Measurements from ENCODE around the gene PDE9A. TPM values are rescaled to one million over a fixed set of nuclear protein-coding genes. Genes with fewer than 3 reads are reported as not detected.

Gene PDE9A
- total RNA-seq, 2 experiments from 2014 or later: 4.7 to 6.1 TPM

- CTCF ChIA-PET: no interaction called here
- Mint-ChIP-seq H3K27me3 (peaks cover 11% of the 10 kb centered on the region), H3K4me3 (no peak overlapping the region), H3K27ac (peak overlapping the region; percentile 11), H3K4me1 (no peaks in the 10 kb centered on the region), H3K9me3 (no peaks in the 10 kb centered on the region), H3K36me3 (ENCODE audit: low read depth) (no peaks in the 10 kb centered on the region)
- DNase-seq: no peak
- POLR2A ChIA-PET: no interaction called here
Measured at GRCh38 chr21:42639646-42640152, 13.7 kb upstream of the PDE9A start.

- ChIA-PET POLR2A (no interaction called here), CTCF (no interaction called here)
- Mint-ChIP-seq H3K27ac (no peak overlapping the region), H3K9me3 (no peaks in the 10 kb centered on the region), H3K27me3 (peaks cover 11% of the 10 kb centered on the region), H3K36me3 (ENCODE audit: low read depth) (no peaks in the 10 kb centered on the region), H3K4me3 (no peak overlapping the region), H3K4me1 (no peaks in the 10 kb centered on the region)
- DNase-seq: no peak
Measured at GRCh38 chr21:42640486-42640885, 12.9 kb upstream of the PDE9A start.

GRCh38 chr21:42641311-42642218 lies 11.9 kb upstream of the PDE9A start:
- no peaks in the 10 kb centered on the region for H3K36me3 Mint-ChIP-seq (ENCODE audit: low read depth)
- no peaks in the 10 kb centered on the region for H3K4me1 Mint-ChIP-seq
- H3K27ac Mint-ChIP-seq: no peak overlapping the region
- no peak overlapping the region for H3K4me3 Mint-ChIP-seq
- DNase-seq: no peak
- H3K9me3 Mint-ChIP-seq: no peaks in the 10 kb centered on the region
- ChIA-PET POLR2A (no interaction called here), CTCF (interaction anchor here (1.5 kb wide), 1 partner anchor 14 kb away, joined by 4 read pairs; no protein-coding TSS in a partner anchor)
- peaks cover 11% of the 10 kb centered on the region for H3K27me3 Mint-ChIP-seq

GRCh38 chr21:42642219-42642745 lies 11.1 kb upstream of the PDE9A start:
- no peaks in the 10 kb centered on the region for H3K4me1 Mint-ChIP-seq
- ChIA-PET POLR2A (no interaction called here), CTCF (interaction anchor here (1.5 kb wide), 1 partner anchor 13 kb away, joined by 4 read pairs; no protein-coding TSS in a partner anchor)
- H3K27me3 Mint-ChIP-seq: peaks cover 12% of the 10 kb centered on the region
- H3K9me3 Mint-ChIP-seq: no peaks in the 10 kb centered on the region
- no peak for DNase-seq
- no peak overlapping the region for H3K27ac Mint-ChIP-seq
- no peaks in the 10 kb centered on the region for H3K36me3 Mint-ChIP-seq (ENCODE audit: low read depth)
- H3K4me3 Mint-ChIP-seq: no peak overlapping the region

- Mint-ChIP-seq H3K27me3 (peaks cover 17% of the 10 kb centered on the region), H3K4me3 (no peak overlapping the region), H3K27ac (no peak overlapping the region), H3K9me3 (no peaks in the 10 kb centered on the region), H3K36me3 (ENCODE audit: low read depth) (no peaks in the 10 kb centered on the region), H3K4me1 (no peaks in the 10 kb centered on the region)
- no peak for DNase-seq
- CTCF ChIA-PET: interaction anchor here (0.8 to 1.8 kb wide), 3 partner anchors 10 to 154 kb away, joined by 3 to 4 read pairs (median 3); no protein-coding TSS in a partner anchor
- POLR2A ChIA-PET: no interaction called here
Measured at GRCh38 chr21:42644223-42645208, 8.9 kb upstream of the PDE9A start.

- CTCF ChIA-PET: interaction anchor here (0.8 to 1.8 kb wide), 2 partner anchors 9 to 153 kb away, joined by 3 to 4 read pairs; no protein-coding TSS in a partner anchor
- POLR2A ChIA-PET: no interaction called here
- no peak overlapping the region for H3K4me3 Mint-ChIP-seq
- H3K36me3 Mint-ChIP-seq (ENCODE audit: low read depth): no peaks in the 10 kb centered on the region
- no peaks in the 10 kb centered on the region for H3K4me1 Mint-ChIP-seq
- DNase-seq: no peak
- H3K27me3 Mint-ChIP-seq: peaks cover 14% of the 10 kb centered on the region
- no peak overlapping the region for H3K27ac Mint-ChIP-seq
- H3K9me3 Mint-ChIP-seq: no peaks in the 10 kb centered on the region
Measured at GRCh38 chr21:42645211-42646075, 8.0 kb upstream of the PDE9A start.

GRCh38 chr21:42646076-42646825 lies 7.2 kb upstream of the PDE9A start:
- Mint-ChIP-seq H3K27ac (no peak overlapping the region), H3K4me3 (no peak overlapping the region), H3K27me3 (peaks cover 14% of the 10 kb centered on the region), H3K36me3 (ENCODE audit: low read depth) (no peaks in the 10 kb centered on the region), H3K4me1 (no peaks in the 10 kb centered on the region), H3K9me3 (no peaks in the 10 kb centered on the region)
- ChIA-PET CTCF (interaction anchor here (1.8 kb wide), 1 partner anchor 8 kb away, joined by 4 read pairs; no protein-coding TSS in a partner anchor), POLR2A (no interaction called here)
- no peak for DNase-seq

- Mint-ChIP-seq H3K4me1 (no peaks in the 10 kb centered on the region), H3K4me3 (no peak overlapping the region), H3K36me3 (ENCODE audit: low read depth) (no peaks in the 10 kb centered on the region), H3K27ac (no peak overlapping the region), H3K27me3 (peaks cover 13% of the 10 kb centered on the region), H3K9me3 (no peaks in the 10 kb centered on the region)
- ChIA-PET CTCF (no interaction called here), POLR2A (no interaction called here)
- no peak for DNase-seq
Measured at GRCh38 chr21:42646836-42647235, 6.6 kb upstream of the PDE9A start.

GRCh38 chr21:42648606-42649005 lies 4.8 kb upstream of the PDE9A start:
- POLR2A ChIA-PET: no interaction called here
- CTCF ChIA-PET: no interaction called here
- peaks cover 25% of the 10 kb centered on the region for H3K27me3 Mint-ChIP-seq
- no peak overlapping the region for H3K27ac Mint-ChIP-seq
- H3K9me3 Mint-ChIP-seq: no peaks in the 10 kb centered on the region
- H3K36me3 Mint-ChIP-seq (ENCODE audit: low read depth): no peaks in the 10 kb centered on the region
- DNase-seq: no peak
- H3K4me3 Mint-ChIP-seq: no peak overlapping the region
- H3K4me1 Mint-ChIP-seq: peaks cover 3% of the 10 kb centered on the region

- no peak for DNase-seq
- no peaks in the 10 kb centered on the region for H3K36me3 Mint-ChIP-seq (ENCODE audit: low read depth)
- no peak overlapping the region for H3K27ac Mint-ChIP-seq
- ChIA-PET CTCF (no interaction called here), POLR2A (no interaction called here)
- H3K27me3 Mint-ChIP-seq: peaks cover 26% of the 10 kb centered on the region
- no peak overlapping the region for H3K4me3 Mint-ChIP-seq
- H3K4me1 Mint-ChIP-seq: peaks cover 4% of the 10 kb centered on the region
- H3K9me3 Mint-ChIP-seq: no peaks in the 10 kb centered on the region
Measured at GRCh38 chr21:42649122-42650032, 4.0 kb upstream of the PDE9A start.

- peaks cover 10% of the 10 kb centered on the region for H3K4me1 Mint-ChIP-seq
- DNase-seq: no peak
- no peak overlapping the region for H3K4me3 Mint-ChIP-seq
- POLR2A ChIA-PET: no interaction called here
- H3K27ac Mint-ChIP-seq: no peak overlapping the region
- H3K9me3 Mint-ChIP-seq: no peaks in the 10 kb centered on the region
- CTCF ChIA-PET: no interaction called here
- H3K36me3 Mint-ChIP-seq (ENCODE audit: low read depth): no peaks in the 10 kb centered on the region
- H3K27me3 Mint-ChIP-seq: peaks cover 32% of the 10 kb centered on the region
Measured at GRCh38 chr21:42650033-42650370, 3.4 kb upstream of the PDE9A start.

All from activated CD4-positive, alpha-beta T cell treated with anti-CD3 and anti-CD28 coated beads, Interleukin-2, amount 10 ng/mL, durations not matched to agents 7 days and 5 days (primary cell).